ENCODE measurements around the gene PAFAH1B2.

DNA sequence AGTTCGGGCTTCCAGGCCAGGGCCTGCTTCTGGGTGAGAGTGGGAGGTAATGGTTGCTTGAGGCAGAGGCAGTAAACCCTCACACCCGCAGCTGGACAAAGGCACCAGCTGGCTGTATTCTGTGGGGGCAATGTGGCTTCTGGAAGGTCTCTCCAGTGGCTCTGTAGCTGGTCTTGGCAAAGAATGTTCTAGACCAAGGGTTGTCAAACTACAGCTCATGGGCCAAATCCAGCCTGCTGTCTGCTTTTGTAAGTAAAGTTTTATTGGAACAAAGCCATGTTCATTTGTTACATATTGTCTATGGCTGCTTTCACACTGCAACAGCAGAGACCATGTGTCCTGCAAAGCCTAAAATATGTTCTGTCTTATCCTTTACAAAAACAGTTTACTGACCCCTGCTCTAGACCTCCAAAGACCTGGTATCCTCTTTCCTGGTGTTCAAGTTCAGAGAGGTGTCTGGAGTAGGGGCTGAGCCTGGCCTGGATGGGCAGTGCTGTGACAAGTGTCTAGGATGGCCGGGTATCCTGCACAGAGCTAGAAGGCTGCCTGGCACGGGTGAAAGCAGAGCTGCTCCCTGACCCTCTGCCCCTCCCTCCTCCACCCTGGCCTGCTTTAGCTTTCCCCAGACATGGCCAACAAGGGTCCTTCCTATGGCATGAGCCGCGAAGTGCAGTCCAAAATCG, 58.4 kb downstream of the PAFAH1B2 start:
- TF ChIP-seq, protein P1, sequence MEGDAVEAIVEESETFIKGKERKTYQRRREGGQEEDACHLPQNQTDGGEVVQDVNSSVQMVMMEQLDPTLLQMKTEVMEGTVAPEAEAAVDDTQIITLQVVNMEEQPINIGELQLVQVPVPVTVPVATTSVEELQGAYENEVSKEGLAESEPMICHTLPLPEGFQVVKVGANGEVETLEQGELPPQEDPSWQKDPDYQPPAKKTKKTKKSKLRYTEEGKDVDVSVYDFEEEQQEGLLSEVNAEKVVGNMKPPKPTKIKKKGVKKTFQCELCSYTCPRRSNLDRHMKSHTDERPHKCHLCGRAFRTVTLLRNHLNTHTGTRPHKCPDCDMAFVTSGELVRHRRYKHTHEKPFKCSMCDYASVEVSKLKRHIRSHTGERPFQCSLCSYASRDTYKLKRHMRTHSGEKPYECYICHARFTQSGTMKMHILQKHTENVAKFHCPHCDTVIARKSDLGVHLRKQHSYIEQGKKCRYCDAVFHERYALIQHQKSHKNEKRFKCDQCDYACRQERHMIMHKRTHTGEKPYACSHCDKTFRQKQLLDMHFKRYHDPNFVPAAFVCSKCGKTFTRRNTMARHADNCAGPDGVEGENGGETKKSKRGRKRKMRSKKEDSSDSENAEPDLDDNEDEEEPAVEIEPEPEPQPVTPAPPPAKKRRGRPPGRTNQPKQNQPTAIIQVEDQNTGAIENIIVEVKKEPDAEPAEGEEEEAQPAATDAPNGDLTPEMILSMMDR (IDR thresholded peaks at IDR 0.05) = no peak
- TF ChIP-seq POLR2AphosphoS5 (IDR thresholded peaks at IDR 0.05) = no peak
